ENCODE data around the gene CLECL1.

GRCh38 chr12:9763025-9763424 lies 30.1 kb upstream of the CLECL1 start:
- TF ChIP-seq SP2 (IDR thresholded peaks at IDR 0.05; ENCODE audit: low read length): no peak
- TF ChIP-seq SP1 (IDR thresholded peaks at IDR 0.05; ENCODE audit: low read depth, low read length): no peak
- no peak for TF ChIP-seq RNF2 (IDR thresholded peaks at IDR 0.05; ENCODE audit: borderline replicate concordance, low read depth, low read length, missing control alignments, poor library complexity, severe bottlenecking)
- no peak for TF ChIP-seq RBBP5 (IDR thresholded peaks at IDR 0.05; ENCODE audit: borderline replicate concordance, low read depth, low read length)
- TF ChIP-seq CTCF (IDR thresholded peaks at IDR 0.05; ENCODE audit: control extremely low read depth in 1 of 3, insufficient read depth in 1 of 3, low read depth in 1 of 3, low read length in 3 of 3): no peak
- no peak for TF ChIP-seq CEBPB (IDR thresholded peaks at IDR 0.05; ENCODE audit: low read depth, low read length)
- no peak for TF ChIP-seq POLR2A (IDR thresholded peaks at IDR 0.05; ENCODE audit: control extremely low read depth in 1 of 2, low read depth in 2 of 2, low read length in 2 of 2)
